BLaER1 treated with 17β-estradiol and CSF1 and Interleukin-3, amounts not matched to agents 10 nM and 100 nM (cell line): ENCODE data around the gene MASP2.
A peak's percentile ranks its signal among the peaks of the same experiment; 100 is the strongest.
"Not testable (repeated sequence)": the region's sequence is repeated elsewhere in the genome, so short reads cannot be mapped to it uniquely, and the experiment has no call there.

ENCODE experiments used
- H3K27ac ChIP-seq, 11 experiments: shearing (Covaris generic); formaldehyde crosslinking; 2 replicates each; pipeline ENCODE4 v1.8.1; 2022
- H3K27me3 ChIP-seq, 11 experiments: shearing (Covaris generic); formaldehyde crosslinking; 2 replicates each; pipeline ENCODE4 v1.8.1; 2022
- H3K36me3 ChIP-seq, 11 experiments: shearing (Covaris generic); formaldehyde crosslinking; 2 replicates each; pipeline ENCODE4 v1.8.1; 2022
- H3K4me1 ChIP-seq, 10 experiments: shearing (Covaris generic); formaldehyde crosslinking; 2 replicates each; pipeline ENCODE4 v1.8.1; 2022
- H3K4me2 ChIP-seq, 11 experiments: shearing (Covaris generic); formaldehyde crosslinking; 2 replicates each; pipeline ENCODE4 v1.8.1; 2022
- H3K4me3 ChIP-seq, 10 experiments: shearing (Covaris generic); formaldehyde crosslinking; 2 replicates each; pipeline ENCODE4 v1.8.1; 2022
- H3K9ac ChIP-seq, 11 experiments: shearing (Covaris generic); formaldehyde crosslinking; 2 replicates each; pipeline ENCODE4 v1.8.1; 2022
- H3K9me3 ChIP-seq, 11 experiments: shearing (Covaris generic); formaldehyde crosslinking; replicated peaks in 1 of 11; 2 replicates each; pipeline ENCODE4 v1.8.1; 2022
- H4K20me1 ChIP-seq, 11 experiments: shearing (Covaris generic); formaldehyde crosslinking; 2 replicates each; pipeline ENCODE4 v1.8.1; 2022
- Cebpa-rat ChIP-seq, 11 experiments: shearing (Covaris generic); IDR thresholded peaks; 2 replicates each; pipeline ENCODE4 v1.8.1; 2022

MASP2 gene

GRCh38 chr1:11023201-11023600 lies 23.8 kb downstream of the MASP2 start:
- Histone ChIP-seq H3K4me3 (no peak overlapping the region), H4K20me1 (peaks cover 84 to 100% (median 99%) of the 10 kb centered on the region in 11 experiments)

DNA sequence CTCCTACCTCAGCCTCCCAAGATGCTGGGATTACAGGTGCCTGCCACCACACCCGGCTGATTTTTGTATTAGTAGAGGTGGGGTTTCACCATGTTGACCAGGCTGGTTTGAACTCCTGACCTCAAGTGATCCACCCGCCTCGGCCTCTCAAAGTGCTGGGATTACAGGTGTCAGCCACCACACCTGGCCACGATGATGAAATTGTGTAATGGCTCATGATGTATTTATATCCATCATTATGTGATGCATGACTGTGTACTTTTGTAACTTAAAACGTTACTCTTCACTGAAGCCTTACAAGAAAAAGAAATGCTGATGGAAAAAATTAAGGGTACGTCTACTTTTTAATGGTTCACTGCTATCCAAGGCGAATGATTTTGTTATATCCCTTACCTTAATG lies 27.1 kb downstream of the MASP2 start:
- Histone ChIP-seq H3K9me3 (no peaks in the 10 kb centered on the region), H3K36me3 (peaks cover 98 to 100% (median 100%) of the 10 kb centered on the region in 11 experiments), H3K4me1 (peaks cover 0 to 3% (median 0%) of the 10 kb centered on the region in 10 experiments; a peak in 3 of 20 replicates), H3K27me3 (no peaks in the 10 kb centered on the region), H3K9ac (no peak overlapping the region), H3K4me3 (no peak overlapping the region), H4K20me1 (peaks cover 90 to 100% (median 100%) of the 10 kb centered on the region in 11 experiments), H3K27ac (no peak overlapping the region), H3K4me2 (no peak overlapping the region)
- no peak for TF ChIP-seq Cebpa-rat (IDR thresholded peaks at IDR 0.05)

More at GRCh38 chr1:11023201-11023600, 23.8 kb downstream of the MASP2 start:
- Histone ChIP-seq H3K9me3 (no peaks in the 10 kb centered on the region), H3K4me2 (no peak overlapping the region), H3K27me3 (no peaks in the 10 kb centered on the region), H3K9ac (no peak overlapping the region), H3K36me3 (peaks cover 92 to 100% (median 94%) of the 10 kb centered on the region in 11 experiments), H3K4me1 (no peaks in the 10 kb centered on the region), H3K27ac (no peak overlapping the region)
- no peak for TF ChIP-seq Cebpa-rat (IDR thresholded peaks at IDR 0.05)

DNA sequence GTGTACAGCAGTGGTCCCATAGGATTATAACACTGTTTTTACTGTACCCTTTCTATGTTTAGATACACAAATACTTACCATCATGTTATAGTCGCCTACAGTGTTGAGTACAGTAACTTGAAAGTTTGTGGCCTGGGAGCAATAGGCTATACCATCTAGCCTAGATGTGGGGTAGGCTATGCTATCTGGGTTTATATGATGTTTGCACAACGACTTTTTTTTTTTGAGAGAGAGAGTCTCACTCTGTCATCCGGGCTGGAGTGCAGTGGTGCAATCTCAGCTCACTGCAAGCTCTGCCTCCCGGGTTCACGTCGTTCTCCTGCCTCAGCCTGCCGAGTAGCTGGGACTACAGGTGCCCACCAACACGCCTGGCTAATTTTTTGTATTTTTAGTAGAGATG lies 27.7 kb downstream of the MASP2 start:
- H3K36me3 ChIP-seq = peaks cover 98 to 100% (median 100%) of the 10 kb centered on the region in 11 experiments

DNA sequence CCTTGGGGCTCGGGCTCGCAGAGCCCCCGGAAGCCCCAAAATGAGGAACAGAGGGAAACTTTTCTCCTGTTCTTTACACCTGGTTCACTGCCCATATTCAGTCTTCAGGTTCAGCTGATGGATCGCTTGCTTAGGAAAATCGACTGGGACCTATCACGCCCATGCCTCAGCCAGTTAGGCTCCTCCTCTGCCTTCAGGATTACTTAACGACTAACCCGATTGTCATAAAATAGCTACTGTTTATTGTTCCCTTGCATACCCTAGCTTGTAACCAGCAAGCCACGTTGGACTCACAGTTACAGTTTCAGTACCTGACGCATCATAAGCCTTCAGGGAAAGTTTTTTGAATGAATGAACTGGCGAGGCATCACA lies 33.9 kb downstream of the MASP2 start:
- H3K4me3 ChIP-seq = peak overlapping the region; percentile 86 to 100 (median 94)
- peaks cover 56 to 59% (median 57%) of the 10 kb centered on the region in 11 experiments for H4K20me1 ChIP-seq
- H3K4me1 ChIP-seq = peaks cover 17 to 25% (median 21%) of the 10 kb centered on the region in 10 experiments
- peaks cover 47 to 51% (median 50%) of the 10 kb centered on the region in 11 experiments for H3K36me3 ChIP-seq
- H3K9ac ChIP-seq = peak overlapping the region; percentile 99 to 100 (median 100)
- no peaks in the 10 kb centered on the region for H3K27me3 ChIP-seq
- peak overlapping the region; percentile 78 to 99 (median 94) for H3K4me2 ChIP-seq
- TF ChIP-seq Cebpa-rat (IDR thresholded peaks at IDR 0.05) = no peak
- peak overlapping the region; percentile 99 to 100 (median 100) for H3K27ac ChIP-seq
- H3K9me3 ChIP-seq = no peaks in the 10 kb centered on the region

More for the DNA sequence above, 27.7 kb downstream of the MASP2 start:
- not testable (repeated sequence) for H3K4me3 ChIP-seq, H3K4me2 ChIP-seq, H3K27ac ChIP-seq, H3K9me3 ChIP-seq, H3K27me3 ChIP-seq, H3K9ac ChIP-seq, H3K4me1 ChIP-seq
- H4K20me1 ChIP-seq = peaks cover 93 to 100% (median 100%) of the 10 kb centered on the region in 11 experiments

GRCh38 chr1:11012260-11013159 lies 34.5 kb downstream of the MASP2 start, which contains the start of gene TARDBP:
TARDBP (plus strand) TSS chr1:11012654; CDS start chr1:11013728, 1,074 bp downstream.
- no peaks in the 10 kb centered on the region for H3K9me3 ChIP-seq
- peak within 1 kb of the TSS; percentile 86 to 100 (median 94) for H3K4me3 ChIP-seq
- no peak for TF ChIP-seq Cebpa-rat (IDR thresholded peaks at IDR 0.05)
- H3K4me1 ChIP-seq = peaks cover 17 to 25% (median 21%) of the 10 kb centered on the region in 10 experiments
- peak within 1 kb of the TSS; percentile 99 to 100 (median 100) for H3K27ac ChIP-seq
- H3K36me3 ChIP-seq = peaks cover 41 to 44% (median 44%) of the 10 kb centered on the region in 11 experiments
- peaks cover 50 to 52% (median 50%) of the 10 kb centered on the region in 11 experiments for H4K20me1 ChIP-seq
- H3K9ac ChIP-seq = peak within 1 kb of the TSS; percentile 99 to 100 (median 100)
- H3K4me2 ChIP-seq = peak within 1 kb of the TSS; percentile 78 to 99 (median 94)
- H3K27me3 ChIP-seq = no peaks in the 10 kb centered on the region

DNA sequence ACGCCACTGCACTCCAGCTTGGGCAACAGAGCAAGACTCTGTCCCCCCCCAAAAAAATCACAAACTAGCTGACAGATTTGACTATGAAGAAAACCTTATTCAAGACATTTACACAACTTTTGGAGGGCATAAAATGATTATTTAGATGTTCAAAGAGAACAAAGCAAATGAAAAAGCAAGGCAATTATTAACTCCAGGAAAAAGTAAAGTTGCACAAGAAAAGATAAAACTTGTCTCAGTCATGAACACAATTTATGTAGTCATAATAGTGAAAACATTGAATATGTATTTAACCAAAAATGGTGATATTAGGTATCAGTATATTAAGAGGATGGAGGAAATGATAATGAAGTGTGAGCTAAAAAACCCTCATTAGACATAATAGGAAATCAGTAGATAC lies 46.5 kb downstream of the MASP2 start:
- H3K27me3 ChIP-seq = no peaks in the 10 kb centered on the region
- no peaks in the 10 kb centered on the region for H4K20me1 ChIP-seq
- peaks cover 12 to 17% (median 16%) of the 10 kb centered on the region in 11 experiments; a peak in 20 of 22 replicates for H3K9me3 ChIP-seq
- H3K27ac ChIP-seq = no peak overlapping the region
- H3K4me1 ChIP-seq = no peaks in the 10 kb centered on the region
- H3K36me3 ChIP-seq = no peaks in the 10 kb centered on the region
- H3K4me2 ChIP-seq = no peak overlapping the region
- no peak overlapping the region for H3K4me3 ChIP-seq
- H3K9ac ChIP-seq = no peak overlapping the region
- TF ChIP-seq Cebpa-rat (IDR thresholded peaks at IDR 0.05) = no peak

GRCh38 chr1:10996100-10996499 lies 50.9 kb downstream of the MASP2 start:
- peaks cover 11 to 15% (median 15%) of the 10 kb centered on the region in 11 experiments; a peak in 20 of 22 replicates for H3K9me3 ChIP-seq
- H3K27ac ChIP-seq = no peak overlapping the region
- no peak overlapping the region for H3K9ac ChIP-seq
- no peaks in the 10 kb centered on the region for H3K27me3 ChIP-seq
- H3K4me3 ChIP-seq = no peak overlapping the region
- no peak overlapping the region for H3K4me2 ChIP-seq
- peaks cover 0 to 17% (median 14%) of the 10 kb centered on the region in 10 experiments; a peak in 13 of 20 replicates for H3K4me1 ChIP-seq
- no peaks in the 10 kb centered on the region for H3K36me3 ChIP-seq
- no peaks in the 10 kb centered on the region for H4K20me1 ChIP-seq
- TF ChIP-seq Cebpa-rat (IDR thresholded peaks at IDR 0.05) = no peak

DNA sequence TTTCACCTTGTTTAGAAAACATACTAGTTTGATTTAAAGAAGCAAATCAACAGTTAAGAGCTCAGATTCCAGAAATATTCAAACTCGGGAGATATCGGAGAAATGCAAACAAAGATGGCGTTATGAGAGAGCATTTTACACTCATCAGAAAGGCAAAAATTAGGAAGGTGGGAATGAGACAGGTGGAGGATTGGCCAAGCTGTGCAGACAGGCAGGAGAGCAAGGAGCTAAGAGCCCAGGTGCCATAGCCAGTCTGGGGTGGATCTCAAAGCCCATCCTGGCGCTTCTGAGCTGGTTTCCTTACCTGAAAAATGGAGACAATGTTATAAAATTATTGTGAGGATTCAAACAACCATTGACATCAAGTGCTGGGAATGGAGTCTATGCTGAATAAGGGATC lies 54.2 kb downstream of the MASP2 start:
- Histone ChIP-seq H3K27me3 (no peaks in the 10 kb centered on the region), H3K36me3 (no peaks in the 10 kb centered on the region), H3K4me3 (no peak overlapping the region), H3K9ac (no peak overlapping the region), H3K4me2 (peak overlapping the region in 1 of 11 experiments; percentile 22; a peak in 2 of 22 replicates), H4K20me1 (no peaks in the 10 kb centered on the region), H3K4me1 (peaks cover 0 to 30% (median 26%) of the 10 kb centered on the region in 10 experiments; a peak in 14 of 20 replicates), H3K27ac (no peak overlapping the region; a peak in 1 of 22 replicates), H3K9me3 (peaks cover 0 to 14% (median 0%) of the 10 kb centered on the region in 11 experiments; a peak in 3 of 22 replicates)
- no peak for TF ChIP-seq Cebpa-rat (IDR thresholded peaks at IDR 0.05)

DNA sequence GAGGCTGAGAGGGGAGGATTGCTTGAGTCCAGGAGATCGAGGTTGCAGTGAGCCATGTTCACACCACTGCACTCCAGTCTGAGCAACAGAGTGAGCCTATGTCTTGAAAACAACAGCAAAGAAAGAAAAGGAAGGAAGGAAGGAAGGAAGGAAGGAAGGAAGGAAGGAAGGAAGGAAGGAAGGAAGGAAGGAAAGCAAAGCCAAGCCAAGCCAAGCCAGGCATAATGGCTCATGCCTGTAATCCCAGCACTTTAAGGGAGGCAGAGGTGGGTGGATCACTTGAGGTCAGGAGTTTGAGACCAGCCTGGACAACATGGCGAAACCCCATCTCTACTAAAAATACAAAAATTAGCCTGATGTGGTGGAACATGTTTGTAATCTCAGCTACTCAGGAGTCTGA lies 55.0 kb downstream of the MASP2 start:
- H3K9me3 ChIP-seq = peaks cover 0 to 17% (median 0%) of the 10 kb centered on the region in 11 experiments; a peak in 3 of 22 replicates
- not testable (repeated sequence) for H3K27me3 ChIP-seq, H3K4me3 ChIP-seq, H3K36me3 ChIP-seq, H4K20me1 ChIP-seq, H3K9ac ChIP-seq
- peak overlapping the region in 8 of 11 experiments; percentile 8 to 62 (median 25); a peak in 14 of 22 replicates for H3K4me2 ChIP-seq
- peaks cover 0 to 34% (median 28%) of the 10 kb centered on the region in 10 experiments; a peak in 14 of 20 replicates for H3K4me1 ChIP-seq
- peak overlapping the region in 1 of 11 experiments; percentile 5; a peak in 1 of 22 replicates for H3K27ac ChIP-seq
